ENCODE data around the gene PLXNA4.

GRCh38 chr7:132216847-132217525, 359.3 kb downstream of the PLXNA4 start:
- TF ChIP-seq CTCF (tag by site-specific recombination; IDR thresholded peaks at IDR 0.05) (no peak), ZNF660 (tag by site-specific recombination; IDR thresholded peaks at IDR 0.05) (no peak), ZNF324 (tag by site-specific recombination; IDR thresholded peaks at IDR 0.05) (no peak), ZNF362 (tag by site-specific recombination; IDR thresholded peaks at IDR 0.05) (no peak), ZNF561 (tag by site-specific recombination; IDR thresholded peaks at IDR 0.05; ENCODE audit: borderline replicate concordance) (no peak), PRDM10 (tag by site-specific recombination; IDR thresholded peaks at IDR 0.05) (no peak), ZNF48 (tag by site-specific recombination; IDR thresholded peaks at IDR 0.05) (no peak), REST (tag by site-specific recombination; IDR thresholded peaks at IDR 0.05) (no peak), ZNF416 (tag by site-specific recombination; IDR thresholded peaks at IDR 0.05) (no peak)

Measured in HEK293 (cell line).